Measurements from ENCODE around the gene AAK1. TPM values are rescaled to one million over a fixed set of nuclear protein-coding genes. Genes with fewer than 3 reads are reported as not detected.

The AAK1 gene
- total and polyA plus RNA-seq, 2 donors (not counting 3 experiments of a cell fraction or from before 2014, with no cell fraction given): 31.0 to 127 TPM

GRCh38 chr2:69645921-69646320 is 2.4 kb upstream of the AAK1 start:
- ChIA-PET POLR2A (interaction anchor here (1.2 kb wide), 1 partner anchor 37 kb away, joined by 4 read pairs; no protein-coding TSS in a partner anchor), CTCF (interaction anchor here (0.8 to 4.0 kb wide), 12 partner anchors 13 to 171 kb away, joined by 3 to 24 read pairs (median 4); no protein-coding TSS in a partner anchor)
- peaks cover 24% of the 10 kb centered on the region for H3K79me2 ChIP-seq (ENCODE audit: control insufficient read depth, insufficient read depth, low read length)
- dilution Hi-C loops (cut with MboI; ENCODE audit: extremely low pct_ligation_motif_present, low sequenced_read_pairs) (no loop called here), intact Hi-C loops (cut with micrococcal nuclease) (no loop called here)
- peaks cover 21% of the 10 kb centered on the region for H3K4me1 ChIP-seq (ENCODE audit: control insufficient read depth, extremely low read depth, insufficient read depth, low read length)
- H3K9me3 ChIP-seq (replicated peaks; ENCODE audit: control insufficient read depth, insufficient read depth, low read length): no peaks in the 10 kb centered on the region
- H4K20me1 ChIP-seq (replicated peaks; ENCODE audit: control insufficient read depth, extremely low read depth, insufficient read depth, low read length): no peaks in the 10 kb centered on the region
- TF ChIP-seq EZH2 (IDR thresholded peaks at IDR 0.05; ENCODE audit: borderline replicate concordance, low read depth, low read length, severe bottlenecking) (no peak), JUN (IDR thresholded peaks at IDR 0.05; ENCODE audit: borderline replicate concordance, insufficient read depth, insufficient read length, low read depth) (no peak), POLR2AphosphoS5 (IDR thresholded peaks at IDR 0.05; ENCODE audit: insufficient read depth, low read depth, low read length) (no peak), GATA2 (IDR thresholded peaks at IDR 0.05; ENCODE audit: insufficient read depth, insufficient read length, low read depth, low read length) (no peak), POLR2A (IDR thresholded peaks at IDR 0.05; ENCODE audit: low read depth, low read length) (no peak), CTCF (IDR thresholded peaks at IDR 0.05; ENCODE audit: extremely low read depth in 1 of 2, insufficient read depth in 1 of 2, low read depth in 1 of 2, low read length in 2 of 2) (no peak), MAX (IDR thresholded peaks at IDR 0.05; ENCODE audit: insufficient read depth, insufficient read length) (no peak)
- no peak overlapping the region for H3K27ac ChIP-seq (ENCODE audit: insufficient read depth, low read depth, low read length)
- H3K27me3 ChIP-seq (ENCODE audit: control insufficient read depth in 2 of 2, insufficient read depth in 2 of 2, low read length in 2 of 2): no peaks in the 10 kb centered on the region
- no peak overlapping the region for H2AFZ ChIP-seq (ENCODE audit: low read depth, low read length)
- no TSS peak for BruUV-seq (replicated peaks)
- H3K4me2 ChIP-seq (ENCODE audit: insufficient read depth, low read length): no peak overlapping the region
- FAIRE-seq: no peak
- H3K9ac ChIP-seq (replicated peaks; ENCODE audit: extremely low read depth, insufficient read depth, low read length): no peak overlapping the region
- no peaks in the 10 kb centered on the region for H3K9me1 ChIP-seq (replicated peaks; ENCODE audit: control insufficient read depth, extremely low read depth, insufficient read depth, low read length)
- no peaks in the 10 kb centered on the region for H3K36me3 ChIP-seq (ENCODE audit: control insufficient read depth in 2 of 2, extremely low read depth in 1 of 2, insufficient read depth in 2 of 2, low read length in 2 of 2)
- no peak overlapping the region for H3K4me3 ChIP-seq (replicated peaks in 1 of 3; ENCODE audit: insufficient read depth in 1 of 3, low read depth in 1 of 3, low read length in 3 of 3)
- no peak for DNase-seq (ENCODE audit: low read depth, low spot score)

Data from endothelial cell of umbilical vein (primary cell).